Measurements from ENCODE around the gene EDEM3. TPM values are rescaled to one million over a fixed set of nuclear protein-coding genes. Genes with fewer than 3 reads are reported as not detected.

Gene EDEM3
- total and polyA plus RNA-seq, 9 of the 15 experiments (the other 6 are each of a cell fraction or from before 2014, with no cell fraction given) = 15.8 to 46.6 (median 28.0) TPM

DNA sequence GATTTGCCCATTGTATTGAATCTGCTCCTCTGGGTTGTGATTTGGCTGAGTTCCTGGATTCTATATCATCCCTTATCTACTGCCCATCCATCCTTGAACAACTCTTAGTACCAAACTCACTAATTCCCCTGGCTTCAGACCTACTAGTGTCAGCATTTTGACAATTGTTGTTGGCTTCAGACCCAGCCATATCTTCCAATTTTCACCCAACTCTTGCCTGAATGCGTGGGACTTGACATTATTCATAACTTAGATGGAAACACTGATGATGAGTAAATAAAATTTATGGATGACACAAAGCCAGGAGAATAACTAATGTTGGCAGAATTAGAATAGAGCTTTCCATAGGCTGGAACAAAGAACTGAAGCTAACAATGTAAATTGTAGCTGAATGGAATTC lies 27.3 kb upstream of the EDEM3 start (continued):
- TF ChIP-seq CHD7 (IDR thresholded peaks at IDR 0.05; ENCODE audit: low read depth, low read length) = no peak
- no peak for TF ChIP-seq TAF7 (tag; IDR thresholded peaks at IDR 0.05)
- no peak for TF ChIP-seq BRCA1 (IDR thresholded peaks at IDR 0.05)
- no peak for TF ChIP-seq BRCA1 (CRISPR knock-in tag; IDR thresholded peaks at IDR 0.05)
- TF ChIP-seq BMI1 (IDR thresholded peaks at IDR 0.05; ENCODE audit: low read length) = no peak
- TF ChIP-seq ZNF584 (CRISPR knock-in tag; IDR thresholded peaks at IDR 0.05; ENCODE audit: low read depth) = no peak
- no peak for TF ChIP-seq JUN (IDR thresholded peaks at IDR 0.05; ENCODE audit: borderline replicate concordance, low read depth, low read length)
- TF ChIP-seq JUN (CRISPR knock-in tag; IDR thresholded peaks at IDR 0.05; ENCODE audit: borderline replicate concordance) = no peak
- no peak for TF ChIP-seq ELK1 (CRISPR knock-in tag; IDR thresholded peaks at IDR 0.05)
- no peak for TF ChIP-seq ELF2 (CRISPR knock-in tag; IDR thresholded peaks at IDR 0.05)

All from K562 (cell line).